Activated naive CD4-positive, alpha-beta T cell treated with anti-CD3 and anti-CD28 coated beads, Interleukin-2, amount 10 ng/mL, durations not matched to agents 7 days and 5 days (primary cell): ENCODE results near the gene CEP112.
"Not testable (repeated sequence)": the region's sequence is repeated elsewhere in the genome, so short reads cannot be mapped to it uniquely, and the experiment has no call there.

Experiments
- CTCF ChIA-PET: fragments of 350-600 bp; sonication (Branson Sonifier 250); formaldehyde crosslinking; loops from one replicate; lab custom pipeline; 2021; ENCODE audit warnings: antibody characterized with exemption; lab: Charles Lee
- DNase-seq: peaks from one replicate; pipeline ENCODE4 v3.0.0-alpha.2; 2020
- H3K27ac Mint-ChIP-seq: one replicate; pipeline ENCODE4 v1.8.0; 2021; ENCODE audit warnings: mild to moderate bottlenecking, moderate library complexity, mixed read lengths
- H3K27me3 Mint-ChIP-seq: one replicate; pipeline ENCODE4 v1.8.0; 2021; ENCODE audit warnings: mild to moderate bottlenecking, mixed read lengths
- H3K36me3 Mint-ChIP-seq: one replicate; pipeline ENCODE4 v1.8.0; 2021; ENCODE audit warnings: mixed read lengths
- H3K4me1 Mint-ChIP-seq: one replicate; pipeline ENCODE4 v1.8.0; 2021; ENCODE audit warnings: mixed read lengths
- H3K4me3 Mint-ChIP-seq: one replicate; pipeline ENCODE4 v1.8.0; 2021; ENCODE audit warnings: mild to moderate bottlenecking, moderate library complexity, mixed read lengths
- H3K9me3 Mint-ChIP-seq: one replicate; pipeline ENCODE4 v1.8.0; 2021; ENCODE audit warnings: mixed read lengths

CEP112 gene

GRCh38 chr17:66114609-66115008 is 77.3 kb downstream of the CEP112 start:
- Mint-ChIP-seq H3K27me3 (peaks cover 4% of the 10 kb centered on the region), H3K4me3 (no peak overlapping the region), H3K4me1 (no peaks in the 10 kb centered on the region), H3K9me3 (no peaks in the 10 kb centered on the region), H3K27ac (no peak overlapping the region), H3K36me3 (no peaks in the 10 kb centered on the region)
- CTCF ChIA-PET: no interaction called here
- DNase-seq: no peak

- Mint-ChIP-seq H3K4me3 (no peak overlapping the region), H3K27ac (no peak overlapping the region), H3K9me3 (no peaks in the 10 kb centered on the region), H3K4me1 (no peaks in the 10 kb centered on the region), H3K27me3 (peaks cover 4% of the 10 kb centered on the region), H3K36me3 (no peaks in the 10 kb centered on the region)
- CTCF ChIA-PET: no interaction called here
- no peak for DNase-seq
These were observed 84.2 kb downstream of the CEP112 start for GRCh38 chr17:66107731-66108130.

DNA sequence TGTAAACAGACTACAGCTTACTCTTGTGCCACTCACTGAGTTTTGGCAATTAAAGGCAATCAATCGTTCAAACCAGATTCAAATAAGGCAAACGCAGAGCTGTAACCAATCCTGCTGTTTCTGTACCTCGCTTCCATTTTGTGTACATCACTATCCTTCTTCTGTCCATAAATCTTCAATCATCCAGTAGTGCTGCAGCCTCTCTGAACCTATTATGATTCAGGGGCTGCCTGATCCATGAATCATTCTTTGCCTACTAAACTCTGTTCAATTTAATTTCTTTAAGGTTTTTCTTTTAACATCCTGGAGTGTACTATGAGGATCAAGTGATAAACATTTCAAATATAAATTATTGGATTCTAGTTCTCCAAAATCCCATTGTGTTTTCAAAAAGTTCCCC is 93.9 kb downstream of the CEP112 start:
- CTCF ChIA-PET: no interaction called here
- Mint-ChIP-seq H3K27ac (no peak overlapping the region), H3K4me3 (no peak overlapping the region), H3K36me3 (no peaks in the 10 kb centered on the region), H3K27me3 (no peaks in the 10 kb centered on the region), H3K4me1 (no peaks in the 10 kb centered on the region), H3K9me3 (no peaks in the 10 kb centered on the region)
- DNase-seq: no peak

- H3K9me3 Mint-ChIP-seq: peaks cover 2% of the 10 kb centered on the region
- no peaks in the 10 kb centered on the region for H3K4me1 Mint-ChIP-seq
- H3K36me3 Mint-ChIP-seq: no peaks in the 10 kb centered on the region
- H3K27me3 Mint-ChIP-seq: no peaks in the 10 kb centered on the region
- H3K4me3 Mint-ChIP-seq: no peak overlapping the region
- no peak for DNase-seq
- CTCF ChIA-PET: no interaction called here
- H3K27ac Mint-ChIP-seq: no peak overlapping the region
These were observed 97.2 kb downstream of the CEP112 start for GRCh38 chr17:66094727-66095126.

GRCh38 chr17:66091445-66092080 is 100.4 kb downstream of the CEP112 start:
- Mint-ChIP-seq H3K9me3 (peaks cover 5% of the 10 kb centered on the region), H3K27me3 (no peaks in the 10 kb centered on the region), H3K27ac (no peak overlapping the region), H3K4me3 (no peak overlapping the region), H3K36me3 (no peaks in the 10 kb centered on the region), H3K4me1 (no peaks in the 10 kb centered on the region)
- CTCF ChIA-PET: no interaction called here
- no peak for DNase-seq

GRCh38 chr17:66089764-66090163 is 102.2 kb downstream of the CEP112 start:
- CTCF ChIA-PET: no interaction called here
- Mint-ChIP-seq H3K27me3 (no peaks in the 10 kb centered on the region), H3K9me3 (peaks cover 5% of the 10 kb centered on the region), H3K4me3 (no peak overlapping the region), H3K4me1 (no peaks in the 10 kb centered on the region), H3K36me3 (no peaks in the 10 kb centered on the region), H3K27ac (no peak overlapping the region)
- no peak for DNase-seq

GRCh38 chr17:66088173-66088572 is 103.8 kb downstream of the CEP112 start:
- H3K4me1 Mint-ChIP-seq: no peaks in the 10 kb centered on the region

GRCh38 chr17:66087073-66087472 is 104.9 kb downstream of the CEP112 start:
- Mint-ChIP-seq H3K9me3 (peaks cover 5% of the 10 kb centered on the region), H3K27ac (no peak overlapping the region), H3K36me3 (no peaks in the 10 kb centered on the region), H3K4me1 (no peaks in the 10 kb centered on the region), H3K4me3 (no peak overlapping the region), H3K27me3 (no peaks in the 10 kb centered on the region)
- no peak for DNase-seq
- CTCF ChIA-PET: no interaction called here

More at GRCh38 chr17:66088173-66088572, 103.8 kb downstream of the CEP112 start:
- CTCF ChIA-PET: no interaction called here
- no peak for DNase-seq
- H3K36me3 Mint-ChIP-seq: no peaks in the 10 kb centered on the region
- no peak overlapping the region for H3K4me3 Mint-ChIP-seq
- H3K27ac Mint-ChIP-seq: no peak overlapping the region
- H3K27me3 Mint-ChIP-seq: no peaks in the 10 kb centered on the region
- H3K9me3 Mint-ChIP-seq: peaks cover 5% of the 10 kb centered on the region

DNA sequence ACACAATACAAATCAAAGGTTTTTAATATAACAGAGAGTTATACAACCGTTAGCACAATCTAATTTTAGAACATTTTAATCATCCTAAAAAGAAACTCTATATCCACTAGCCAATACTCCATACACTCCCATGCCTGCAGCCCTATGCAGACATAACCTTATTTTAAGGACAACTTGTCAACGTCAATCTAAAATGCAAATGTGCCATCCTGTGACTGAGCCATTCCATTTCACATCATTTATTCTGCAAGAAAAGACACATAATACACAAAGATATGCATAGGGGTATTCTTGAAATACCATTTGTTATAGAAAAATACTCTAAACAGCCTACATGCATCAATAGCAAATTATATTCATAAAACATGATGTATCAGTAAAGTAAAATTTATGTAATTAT is 106.7 kb downstream of the CEP112 start:
- H3K36me3 Mint-ChIP-seq: no peaks in the 10 kb centered on the region

DNA sequence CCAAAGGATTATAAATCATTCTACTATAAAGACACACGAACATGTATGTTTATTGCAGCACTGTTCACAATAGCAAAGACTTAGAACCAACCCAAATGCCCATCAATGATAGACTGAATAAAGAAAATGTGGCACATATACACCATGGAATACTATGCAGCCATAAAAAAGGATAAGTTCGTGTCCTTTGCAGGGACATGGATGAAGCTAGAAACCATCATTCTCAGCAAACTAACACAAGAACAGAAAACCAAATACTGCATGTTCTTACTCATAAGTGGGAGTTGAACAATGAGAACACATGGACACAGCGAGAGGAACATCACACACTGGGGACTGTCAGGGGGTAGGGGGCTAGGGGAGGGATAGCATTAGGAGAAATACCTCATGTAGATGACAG is 111.3 kb downstream of the CEP112 start:
- H3K27ac Mint-ChIP-seq, H3K36me3 Mint-ChIP-seq, H3K4me3 Mint-ChIP-seq, CTCF ChIA-PET, H3K9me3 Mint-ChIP-seq, DNase-seq, H3K4me1 Mint-ChIP-seq, H3K27me3 Mint-ChIP-seq: not testable (repeated sequence)

More for the DNA sequence above, 106.7 kb downstream of the CEP112 start:
- no peaks in the 10 kb centered on the region for H3K27me3 Mint-ChIP-seq
- H3K4me1 Mint-ChIP-seq: no peaks in the 10 kb centered on the region
- no peak for DNase-seq
- CTCF ChIA-PET: no interaction called here
- H3K27ac Mint-ChIP-seq: no peak overlapping the region
- no peak overlapping the region for H3K4me3 Mint-ChIP-seq
- H3K9me3 Mint-ChIP-seq: peaks cover 7% of the 10 kb centered on the region

DNA sequence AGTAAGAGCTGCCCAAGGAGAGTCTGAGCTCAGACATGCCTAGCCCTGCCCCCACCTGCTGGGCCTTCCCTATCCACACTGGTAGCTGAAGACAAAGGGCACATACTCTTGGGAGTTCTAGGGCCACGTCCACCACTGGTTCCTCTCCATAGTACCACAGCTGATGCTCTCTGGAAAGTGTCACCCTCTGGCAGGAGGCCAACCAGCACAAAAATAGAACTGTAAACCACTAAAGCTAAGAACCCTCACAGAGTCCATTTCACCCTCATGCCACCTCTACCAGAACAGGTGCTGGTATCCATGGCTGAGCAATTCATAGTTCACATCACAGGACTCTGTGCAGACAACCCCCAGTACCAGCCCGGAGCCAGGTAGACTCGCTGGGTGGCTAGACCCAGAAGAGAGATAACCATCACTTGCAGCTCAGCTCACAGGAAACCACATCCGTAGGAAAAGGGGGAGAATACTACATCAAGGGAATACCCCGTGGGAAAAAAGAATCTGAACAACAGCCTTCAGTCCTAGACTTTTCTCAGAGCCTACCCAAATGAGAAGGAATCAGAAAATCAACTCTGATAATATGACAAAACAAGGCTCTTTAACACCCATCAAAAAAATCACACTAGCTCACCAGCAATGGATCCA is 115.3 kb downstream of the CEP112 start:
- DNase-seq: no peak
- CTCF ChIA-PET: no interaction called here
- Mint-ChIP-seq H3K4me1 (peaks cover 8% of the 10 kb centered on the region), H3K27me3 (no peaks in the 10 kb centered on the region), H3K4me3 (no peak overlapping the region), H3K36me3 (no peaks in the 10 kb centered on the region), H3K9me3 (peaks cover 5% of the 10 kb centered on the region), H3K27ac (no peak overlapping the region)

- H3K9me3 Mint-ChIP-seq: no peaks in the 10 kb centered on the region
- no peak overlapping the region for H3K27ac Mint-ChIP-seq
- H3K4me1 Mint-ChIP-seq: peaks cover 8% of the 10 kb centered on the region
- no peak overlapping the region for H3K4me3 Mint-ChIP-seq
- CTCF ChIA-PET: no interaction called here
- no peaks in the 10 kb centered on the region for H3K36me3 Mint-ChIP-seq
- no peak for DNase-seq
- no peaks in the 10 kb centered on the region for H3K27me3 Mint-ChIP-seq
These were observed 118.5 kb downstream of the CEP112 start for GRCh38 chr17:66073384-66073783.

GRCh38 chr17:66063686-66064085 is 128.2 kb downstream of the CEP112 start:
- DNase-seq: no peak
- Mint-ChIP-seq H3K9me3 (no peaks in the 10 kb centered on the region), H3K27me3 (no peaks in the 10 kb centered on the region), H3K4me3 (no peak overlapping the region), H3K4me1 (no peaks in the 10 kb centered on the region), H3K27ac (no peak overlapping the region), H3K36me3 (no peaks in the 10 kb centered on the region)
- CTCF ChIA-PET: no interaction called here

DNA sequence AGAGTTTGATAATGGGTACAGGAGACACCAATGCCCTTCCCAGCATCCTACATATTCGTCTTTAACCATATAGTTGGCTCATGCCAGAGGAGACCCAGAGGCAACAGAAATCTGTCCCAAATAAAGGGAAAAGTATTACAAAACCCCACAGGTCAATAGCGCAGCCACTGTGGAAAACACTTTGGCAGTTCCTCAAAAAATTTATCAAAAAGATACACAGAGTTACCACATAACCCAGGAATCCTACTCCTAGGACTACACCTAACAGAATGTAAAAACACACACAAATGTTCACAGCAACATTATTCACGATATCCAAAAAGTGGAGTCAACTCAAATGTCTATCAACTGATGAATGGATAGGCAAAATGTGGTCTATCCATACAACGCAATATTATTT is 135.8 kb downstream of the CEP112 start:
- Mint-ChIP-seq H3K9me3 (no peaks in the 10 kb centered on the region), H3K4me1 (no peaks in the 10 kb centered on the region), H3K36me3 (no peaks in the 10 kb centered on the region), H3K27ac (no peak overlapping the region), H3K4me3 (no peak overlapping the region), H3K27me3 (no peaks in the 10 kb centered on the region)
- DNase-seq: no peak
- CTCF ChIA-PET: no interaction called here

GRCh38 chr17:66054242-66054641 is 137.7 kb downstream of the CEP112 start:
- DNase-seq: no peak
- Mint-ChIP-seq H3K9me3 (peaks cover 5% of the 10 kb centered on the region), H3K4me1 (no peaks in the 10 kb centered on the region), H3K27me3 (no peaks in the 10 kb centered on the region), H3K36me3 (no peaks in the 10 kb centered on the region), H3K4me3 (no peak overlapping the region), H3K27ac (no peak overlapping the region)
- CTCF ChIA-PET: no interaction called here
